SU-DHL-6 (cell line): ENCODE measurements around the gene PTPRG.

Experiments
- CTCF ChIP-seq: fragments of 200-600 bp; sonication (generic); IDR thresholded peaks from one replicate; pipeline ENCODE4 v1.5.1; 2017; ENCODE audit warnings: antibody characterized with exemption, mild to moderate bottlenecking, low read length, moderate library complexity; ENCODE audit not compliant: insufficient read depth, poor library complexity, severe bottlenecking
- EZH2phosphoT487 ChIP-seq: fragments of 200-600 bp; sonication (generic), shearing (Covaris generic); conservative IDR thresholded peaks from 2 replicates; pipeline ENCODE4 v1.6.1; 2018; ENCODE audit warnings: mild to moderate bottlenecking, antibody characterized with exemption, low read length, moderate library complexity, mixed read lengths

- TF ChIP-seq CTCF (no peak), EZH2phosphoT487 (no peak)
Observed at GRCh38 chr3:61807865-61808276, 246.5 kb downstream of the PTPRG start.
